Measurements from ENCODE around the gene CACNA1G. TPM values are rescaled to one million over a fixed set of nuclear protein-coding genes. Genes with fewer than 3 reads are reported as not detected.

The CACNA1G gene
- total and polyA plus RNA-seq, 2 experiments from 2014 or later: 3.5 to 4.8 TPM

- DNase-seq (ENCODE audit: low spot score): no peak
- Histone ChIP-seq H3K4me1 (ENCODE audit: insufficient read depth) (peaks cover 9% of the 10 kb centered on the region), H4K20me1 (ENCODE audit: insufficient read depth, poor library complexity, severe bottlenecking) (no peaks in the 10 kb centered on the region), H2AFZ (no peak overlapping the region), H3K36me3 (replicated peaks; ENCODE audit: insufficient read depth, low read depth) (no peaks in the 10 kb centered on the region), H3K4me3 (no peak overlapping the region), H3K9me2 (replicated peaks; ENCODE audit: insufficient read depth) (no peaks in the 10 kb centered on the region), H3K4me2 (no peak overlapping the region), H3K27ac (no peak overlapping the region), H3K9me3 (ENCODE audit: low read depth) (no peaks in the 10 kb centered on the region), H3K79me2 (no peaks in the 10 kb centered on the region), H3K27me3 (no peaks in the 10 kb centered on the region)
- WGBS (ENCODE audit: low lambda C conversion rate, missing lambda C conversion rate): 52% methylated on average over 3 of the region's 4 CpGs
- TF ChIP-seq CTCF (IDR thresholded peaks at IDR 0.05; ENCODE audit: poor library complexity) (no peak), EZH2 (IDR thresholded peaks at IDR 0.05; ENCODE audit: borderline replicate concordance) (no peak), EZH2phosphoT487 (IDR thresholded peaks at IDR 0.05; ENCODE audit: low read depth, severe bottlenecking, unreplicated experiment) (no peak)
These were observed 23.6 kb downstream of the CACNA1G start for GRCh38 chr17:50584116-50584515.

- H3K27ac ChIP-seq: no peak overlapping the region
- H3K4me2 ChIP-seq: no peak overlapping the region
- H3K27me3 ChIP-seq: no peaks in the 10 kb centered on the region
- H3K9me3 ChIP-seq (ENCODE audit: low read depth): no peaks in the 10 kb centered on the region
- no peaks in the 10 kb centered on the region for H3K79me2 ChIP-seq
- no peak for DNase-seq (ENCODE audit: low spot score)
- H3K9me2 ChIP-seq (replicated peaks; ENCODE audit: insufficient read depth): no peaks in the 10 kb centered on the region
- H4K20me1 ChIP-seq (ENCODE audit: insufficient read depth, poor library complexity, severe bottlenecking): no peaks in the 10 kb centered on the region
- TF ChIP-seq EZH2 (IDR thresholded peaks at IDR 0.05; ENCODE audit: borderline replicate concordance) (no peak), CTCF (IDR thresholded peaks at IDR 0.05; ENCODE audit: poor library complexity) (no peak), EZH2phosphoT487 (IDR thresholded peaks at IDR 0.05; ENCODE audit: low read depth, severe bottlenecking, unreplicated experiment) (no peak)
- 88% methylated on average over 6 of the region's 6 CpGs for WGBS (ENCODE audit: low lambda C conversion rate, missing lambda C conversion rate)
- peaks cover 13% of the 10 kb centered on the region for H3K4me1 ChIP-seq (ENCODE audit: insufficient read depth)
- no peaks in the 10 kb centered on the region for H3K36me3 ChIP-seq (replicated peaks; ENCODE audit: insufficient read depth, low read depth)
- no peak overlapping the region for H2AFZ ChIP-seq
- no peak overlapping the region for H3K4me3 ChIP-seq
These were observed 24.2 kb downstream of the CACNA1G start for GRCh38 chr17:50584749-50585148.

- DNase-seq (ENCODE audit: low spot score): no peak
- Histone ChIP-seq H3K36me3 (replicated peaks; ENCODE audit: insufficient read depth, low read depth) (no peaks in the 10 kb centered on the region), H4K20me1 (ENCODE audit: insufficient read depth, poor library complexity, severe bottlenecking) (no peaks in the 10 kb centered on the region), H3K27ac (no peak overlapping the region), H3K9me3 (ENCODE audit: low read depth) (no peaks in the 10 kb centered on the region), H3K27me3 (no peaks in the 10 kb centered on the region), H2AFZ (no peak overlapping the region), H3K4me1 (ENCODE audit: insufficient read depth) (peaks cover 17% of the 10 kb centered on the region), H3K9me2 (replicated peaks; ENCODE audit: insufficient read depth) (no peaks in the 10 kb centered on the region), H3K79me2 (no peaks in the 10 kb centered on the region), H3K4me3 (no peak overlapping the region), H3K4me2 (no peak overlapping the region)
- 67% methylated on average over 4 of the region's 4 CpGs for WGBS (ENCODE audit: low lambda C conversion rate, missing lambda C conversion rate)
- TF ChIP-seq EZH2phosphoT487 (IDR thresholded peaks at IDR 0.05; ENCODE audit: low read depth, severe bottlenecking, unreplicated experiment): no peak
- TF ChIP-seq CTCF (IDR thresholded peaks at IDR 0.05; ENCODE audit: poor library complexity): no peak
- TF ChIP-seq EZH2 (IDR thresholded peaks at IDR 0.05; ENCODE audit: borderline replicate concordance): no peak
These were observed 24.8 kb downstream of the CACNA1G start for GRCh38 chr17:50585346-50585745.

DNA sequence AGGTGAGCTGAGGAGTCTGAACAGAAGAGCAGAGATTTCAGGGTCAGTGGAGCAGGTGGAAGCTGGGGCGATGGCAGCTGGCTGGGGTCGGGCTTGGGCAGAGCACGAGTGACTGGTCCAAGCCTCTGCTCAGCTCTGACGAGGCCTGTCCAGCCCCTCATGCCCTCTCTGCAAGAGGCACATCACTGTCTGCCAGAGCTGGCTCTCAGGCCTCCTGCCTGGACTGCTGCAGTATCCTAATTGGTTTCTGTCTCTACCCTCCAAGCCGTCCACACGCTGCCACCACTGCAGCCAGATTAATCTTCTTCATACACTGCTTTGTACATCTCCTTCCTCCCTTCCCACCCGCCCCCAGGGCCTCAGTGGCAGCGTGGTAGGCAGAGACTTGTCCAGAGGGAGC, 25.4 kb downstream of the CACNA1G start:
- DNase-seq (ENCODE audit: low spot score): no peak
- H2AFZ ChIP-seq: no peak overlapping the region
- H3K4me3 ChIP-seq: no peak overlapping the region
- H3K4me1 ChIP-seq (ENCODE audit: insufficient read depth): peaks cover 17% of the 10 kb centered on the region
- no peaks in the 10 kb centered on the region for H3K36me3 ChIP-seq (replicated peaks; ENCODE audit: insufficient read depth, low read depth)
- 75% methylated on average over 8 of the region's 8 CpGs for WGBS (ENCODE audit: low lambda C conversion rate, missing lambda C conversion rate)
- H3K27me3 ChIP-seq: no peaks in the 10 kb centered on the region
- no peak for TF ChIP-seq EZH2 (IDR thresholded peaks at IDR 0.05; ENCODE audit: borderline replicate concordance)
- TF ChIP-seq CTCF (IDR thresholded peaks at IDR 0.05; ENCODE audit: poor library complexity): no peak
- TF ChIP-seq EZH2phosphoT487 (IDR thresholded peaks at IDR 0.05; ENCODE audit: low read depth, severe bottlenecking, unreplicated experiment): no peak
- H3K27ac ChIP-seq: no peak overlapping the region
- H3K9me3 ChIP-seq (ENCODE audit: low read depth): no peaks in the 10 kb centered on the region
- no peak overlapping the region for H3K4me2 ChIP-seq
- no peaks in the 10 kb centered on the region for H4K20me1 ChIP-seq (ENCODE audit: insufficient read depth, poor library complexity, severe bottlenecking)
- H3K9me2 ChIP-seq (replicated peaks; ENCODE audit: insufficient read depth): no peaks in the 10 kb centered on the region
- H3K79me2 ChIP-seq: no peaks in the 10 kb centered on the region

Measured in hepatocyte (in vitro differentiated cells).